ENCODE data around the gene ANKEF1.

GRCh38 chr20:10077886-10078285 lies 43.1 kb downstream of the ANKEF1 start:
- TF ChIP-seq CTCF (IDR thresholded peaks at IDR 0.05; ENCODE audit: low read depth, low read length) = no peak
- TF ChIP-seq POLR2A (IDR thresholded peaks at IDR 0.05; ENCODE audit: extremely low read depth, insufficient read length) = no peak
- TF ChIP-seq MYC (IDR thresholded peaks at IDR 0.05; ENCODE audit: low read depth, low read length) = no peak
- no peak for TF ChIP-seq MAX (IDR thresholded peaks at IDR 0.05; ENCODE audit: low read depth, low read length)
